Hepatocyte (in vitro differentiated cells): ENCODE results near the gene FBF1. TPM values are rescaled to one million over a fixed set of nuclear protein-coding genes. Genes with fewer than 3 reads are reported as not detected.

Source experiments
- DNase-seq: peaks from one replicate; pipeline ENCODE4 v3.0.0-alpha.2; 2016; ENCODE audit warnings: low spot score
- H2AFZ ChIP-seq: fragments of 200-600 bp; sonication (generic); 2 replicates; pipeline ENCODE4 v1.6.0; 2016; ENCODE audit warnings: antibody characterized with exemption, mild to moderate bottlenecking
- H3K27ac ChIP-seq: fragments of 200-600 bp; sonication (generic); 2 replicates; pipeline ENCODE4 v1.5.1; 2016; ENCODE audit warnings: mild to moderate bottlenecking
- H3K27me3 ChIP-seq: fragments of 200-600 bp; sonication (generic); 2 replicates; pipeline ENCODE4 v1.6.1; 2016
- H3K36me3 ChIP-seq: fragments of 200-600 bp; sonication (generic); replicated peaks from 2 replicates; pipeline ENCODE4 v1.5.1; 2016; ENCODE audit warnings: low read depth; ENCODE audit not compliant: insufficient read depth
- H3K4me1 ChIP-seq: fragments of 200-600 bp; sonication (generic); 2 replicates; pipeline ENCODE4 v1.5.1; 2016; ENCODE audit warnings: mild to moderate bottlenecking, moderate library complexity; ENCODE audit not compliant: insufficient read depth
- H3K4me2 ChIP-seq: fragments of 200-600 bp; sonication (generic); 2 replicates; pipeline ENCODE4 v1.6.0; 2016
- H3K4me3 ChIP-seq: fragments of 200-600 bp; sonication (generic); 2 replicates; pipeline ENCODE4 v1.5.1; 2016; ENCODE audit warnings: mild to moderate bottlenecking
- H3K79me2 ChIP-seq: fragments of 200-600 bp; sonication (generic); 2 replicates; pipeline ENCODE4 v1.6.0; 2017; ENCODE audit warnings: mild to moderate bottlenecking
- H3K9me2 ChIP-seq: fragments of 200-600 bp; sonication (generic); replicated peaks from 2 replicates; pipeline ENCODE4 v1.6.0; 2017; ENCODE audit warnings: mild to moderate bottlenecking; ENCODE audit not compliant: insufficient read depth
- H3K9me3 ChIP-seq: fragments of 200-600 bp; sonication (generic); 2 replicates; pipeline ENCODE4 v1.5.1; 2016; ENCODE audit warnings: low read depth, mild to moderate bottlenecking
- H4K20me1 ChIP-seq: fragments of 200-600 bp; sonication (generic); 2 replicates; pipeline ENCODE4 v1.6.0; 2016; ENCODE audit warnings: mild to moderate bottlenecking; ENCODE audit not compliant: insufficient read depth, poor library complexity, severe bottlenecking
- EZH2 ChIP-seq: fragments of 200-600 bp; sonication (generic); IDR thresholded peaks from 2 replicates; pipeline ENCODE4 v1.6.1; 2016; ENCODE audit warnings: antibody characterized with exemption, mild to moderate bottlenecking, borderline replicate concordance
- EZH2phosphoT487 ChIP-seq: fragments of 200-600 bp; sonication (generic); IDR thresholded peaks from one replicate; pipeline ENCODE4 v1.6.1; 2018; ENCODE audit warnings: antibody characterized with exemption, mild to moderate bottlenecking, low read depth, moderate library complexity; ENCODE audit not compliant: unreplicated experiment, severe bottlenecking
- WGBS: methylation state at CpG from one replicate; pipeline ENCODE4 v1.1.6; 2016; ENCODE audit warnings: low lambda C conversion rate; ENCODE audit errors: missing lambda C conversion rate; 5-methylcytosine and 5-hydroxymethylcytosine counted together
- polyA plus RNA-seq: library from polyadenylated mRNA; unstranded; fragments of >200 nt; fragmentation: Nextera tagmentation; extraction: Ambion mirVana; gene quantifications from 2 replicates; pipeline ENCODE4 v1.2.1, GENCODE V29; 2016
- total RNA-seq: library from RNA; depleted of rRNA; stranded (reverse); fragments of >200 nt; gene quantifications from 2 replicates; pipeline ENCODE4 v1.2.3, GENCODE V29; 2014
- TF ChIP-seq, protein P1 (sequence below): fragments of 200-600 bp; sonication (generic); IDR thresholded peaks from 2 replicates; pipeline ENCODE4 v1.5.1; 2016; ENCODE audit warnings: antibody characterized with exemption, mild to moderate bottlenecking; ENCODE audit not compliant: poor library complexity

The FBF1 gene
- total and polyA plus RNA-seq, 2 experiments from 2014 or later: 6.1 to 9.7 TPM

GRCh38 chr17:75891605-75892555 is 49.0 kb downstream of the FBF1 start:
- 88% methylated on average over 31 of the region's 32 CpGs for WGBS

DNA sequence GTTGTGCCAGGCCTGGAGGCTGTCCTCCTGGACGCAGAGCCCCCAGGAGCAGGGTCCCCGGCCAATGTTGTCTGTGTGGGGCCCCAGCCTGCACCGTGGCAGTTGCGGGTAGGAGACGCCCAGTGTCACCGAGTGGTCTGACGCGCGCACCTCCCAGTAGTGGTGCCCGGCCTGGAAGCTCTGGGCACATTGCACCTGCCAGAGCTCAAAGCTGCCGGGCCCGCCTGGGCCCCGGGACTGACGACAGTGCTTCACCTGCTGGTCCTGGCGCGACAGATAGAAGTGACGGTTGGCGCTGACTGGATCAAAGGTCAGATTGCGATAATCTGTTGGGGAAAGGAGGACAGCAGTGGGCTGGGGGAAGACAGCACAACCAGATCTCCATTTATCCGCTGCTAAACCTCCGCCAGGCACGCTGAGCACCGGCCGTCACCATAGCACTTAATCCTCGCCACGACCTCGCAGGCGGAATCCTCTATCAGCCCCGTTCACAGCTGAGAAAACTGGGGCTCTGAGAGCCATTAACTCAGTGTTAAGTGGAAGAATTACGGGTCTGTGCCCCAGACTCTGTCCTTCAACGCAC is 49.7 kb downstream of the FBF1 start:
- Histone ChIP-seq H3K4me2 (no peak overlapping the region), H3K27me3 (no peaks in the 10 kb centered on the region), H3K9me3 (no peaks in the 10 kb centered on the region), H3K4me1 (peaks cover 7% of the 10 kb centered on the region), H3K79me2 (peaks cover 15% of the 10 kb centered on the region), H3K9me2 (no peaks in the 10 kb centered on the region), H3K36me3 (no peaks in the 10 kb centered on the region), H2AFZ (no peak overlapping the region), H3K4me3 (no peak overlapping the region), H4K20me1 (no peaks in the 10 kb centered on the region), H3K27ac (no peak overlapping the region)
- TF ChIP-seq EZH2phosphoT487 (no peak), EZH2 (no peak)
- TF ChIP-seq, protein P1, sequence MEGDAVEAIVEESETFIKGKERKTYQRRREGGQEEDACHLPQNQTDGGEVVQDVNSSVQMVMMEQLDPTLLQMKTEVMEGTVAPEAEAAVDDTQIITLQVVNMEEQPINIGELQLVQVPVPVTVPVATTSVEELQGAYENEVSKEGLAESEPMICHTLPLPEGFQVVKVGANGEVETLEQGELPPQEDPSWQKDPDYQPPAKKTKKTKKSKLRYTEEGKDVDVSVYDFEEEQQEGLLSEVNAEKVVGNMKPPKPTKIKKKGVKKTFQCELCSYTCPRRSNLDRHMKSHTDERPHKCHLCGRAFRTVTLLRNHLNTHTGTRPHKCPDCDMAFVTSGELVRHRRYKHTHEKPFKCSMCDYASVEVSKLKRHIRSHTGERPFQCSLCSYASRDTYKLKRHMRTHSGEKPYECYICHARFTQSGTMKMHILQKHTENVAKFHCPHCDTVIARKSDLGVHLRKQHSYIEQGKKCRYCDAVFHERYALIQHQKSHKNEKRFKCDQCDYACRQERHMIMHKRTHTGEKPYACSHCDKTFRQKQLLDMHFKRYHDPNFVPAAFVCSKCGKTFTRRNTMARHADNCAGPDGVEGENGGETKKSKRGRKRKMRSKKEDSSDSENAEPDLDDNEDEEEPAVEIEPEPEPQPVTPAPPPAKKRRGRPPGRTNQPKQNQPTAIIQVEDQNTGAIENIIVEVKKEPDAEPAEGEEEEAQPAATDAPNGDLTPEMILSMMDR: no peak
- WGBS: 92% methylated on average over 30 of the region's 31 CpGs
- DNase-seq: no peak

More at GRCh38 chr17:75891605-75892555, 49.0 kb downstream of the FBF1 start:
- no peak for TF ChIP-seq EZH2phosphoT487
- TF ChIP-seq, protein P1: no peak
- no peak for TF ChIP-seq EZH2
- no peak for DNase-seq
- Histone ChIP-seq H2AFZ (no peak overlapping the region), H3K4me1 (peaks cover 7% of the 10 kb centered on the region), H3K36me3 (no peaks in the 10 kb centered on the region), H3K9me3 (no peaks in the 10 kb centered on the region), H4K20me1 (no peaks in the 10 kb centered on the region), H3K27ac (no peak overlapping the region), H3K4me2 (no peak overlapping the region), H3K4me3 (no peak overlapping the region), H3K9me2 (no peaks in the 10 kb centered on the region), H3K27me3 (no peaks in the 10 kb centered on the region), H3K79me2 (peaks cover 15% of the 10 kb centered on the region)

DNA sequence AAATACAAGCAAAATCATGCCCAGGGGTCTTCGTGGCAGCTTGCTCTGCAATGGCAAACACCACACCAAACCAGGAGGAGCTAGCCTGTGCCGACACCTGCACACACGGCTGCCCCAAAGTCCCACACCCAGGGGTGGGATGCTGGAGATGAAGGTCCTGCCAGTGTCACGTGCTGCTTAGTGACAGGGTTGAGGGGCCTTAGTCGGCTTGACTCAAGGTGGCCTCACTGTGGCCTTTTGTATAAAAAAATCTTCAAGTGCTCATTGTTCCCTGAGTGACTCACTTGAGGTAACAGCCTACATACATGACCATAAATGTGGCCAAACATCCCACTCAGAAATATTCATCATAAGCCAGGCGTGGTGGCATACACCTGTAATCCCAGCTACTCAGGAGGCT is 51.4 kb downstream of the FBF1 start:
- WGBS: 85% methylated on average over 6 of the region's 6 CpGs

More for the DNA sequence above, 51.4 kb downstream of the FBF1 start:
- no peaks in the 10 kb centered on the region for H3K9me3 ChIP-seq
- no peak overlapping the region for H3K4me3 ChIP-seq
- TF ChIP-seq, protein P1: no peak
- no peak for TF ChIP-seq EZH2phosphoT487
- TF ChIP-seq EZH2: no peak
- H3K36me3 ChIP-seq: no peaks in the 10 kb centered on the region
- no peak overlapping the region for H3K27ac ChIP-seq
- DNase-seq: no peak
- no peaks in the 10 kb centered on the region for H3K79me2 ChIP-seq
- H3K9me2 ChIP-seq: no peaks in the 10 kb centered on the region
- H3K4me1 ChIP-seq: no peaks in the 10 kb centered on the region
- no peak overlapping the region for H3K4me2 ChIP-seq
- H2AFZ ChIP-seq: no peak overlapping the region
- H3K27me3 ChIP-seq: no peaks in the 10 kb centered on the region
- no peaks in the 10 kb centered on the region for H4K20me1 ChIP-seq
